ENCODE measurements around the gene ZNF804B.

DNA sequence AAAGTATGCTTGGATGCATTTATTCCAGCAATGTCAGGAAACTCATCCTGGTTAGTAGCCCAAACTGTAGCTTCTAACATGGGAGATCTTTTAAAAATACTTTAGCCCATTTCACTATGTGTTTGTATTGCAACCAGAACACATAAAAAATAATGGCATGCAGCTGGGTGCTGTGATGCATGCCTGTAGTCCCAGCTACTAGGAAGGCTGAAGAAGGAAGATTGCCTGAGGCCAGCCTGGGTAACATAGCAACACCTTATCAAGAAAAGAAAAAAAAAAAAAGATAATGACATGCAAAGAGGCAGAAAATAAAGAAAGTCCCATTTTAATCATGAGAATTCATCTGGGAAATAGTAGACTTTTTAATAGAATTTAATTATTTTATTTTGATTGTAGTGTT, 553.1 kb downstream of the ZNF804B start:
- TF ChIP-seq, protein P1, sequence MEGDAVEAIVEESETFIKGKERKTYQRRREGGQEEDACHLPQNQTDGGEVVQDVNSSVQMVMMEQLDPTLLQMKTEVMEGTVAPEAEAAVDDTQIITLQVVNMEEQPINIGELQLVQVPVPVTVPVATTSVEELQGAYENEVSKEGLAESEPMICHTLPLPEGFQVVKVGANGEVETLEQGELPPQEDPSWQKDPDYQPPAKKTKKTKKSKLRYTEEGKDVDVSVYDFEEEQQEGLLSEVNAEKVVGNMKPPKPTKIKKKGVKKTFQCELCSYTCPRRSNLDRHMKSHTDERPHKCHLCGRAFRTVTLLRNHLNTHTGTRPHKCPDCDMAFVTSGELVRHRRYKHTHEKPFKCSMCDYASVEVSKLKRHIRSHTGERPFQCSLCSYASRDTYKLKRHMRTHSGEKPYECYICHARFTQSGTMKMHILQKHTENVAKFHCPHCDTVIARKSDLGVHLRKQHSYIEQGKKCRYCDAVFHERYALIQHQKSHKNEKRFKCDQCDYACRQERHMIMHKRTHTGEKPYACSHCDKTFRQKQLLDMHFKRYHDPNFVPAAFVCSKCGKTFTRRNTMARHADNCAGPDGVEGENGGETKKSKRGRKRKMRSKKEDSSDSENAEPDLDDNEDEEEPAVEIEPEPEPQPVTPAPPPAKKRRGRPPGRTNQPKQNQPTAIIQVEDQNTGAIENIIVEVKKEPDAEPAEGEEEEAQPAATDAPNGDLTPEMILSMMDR (IDR thresholded peaks at IDR 0.05) = no peak
- TF ChIP-seq POLR2A (IDR thresholded peaks at IDR 0.05) = no peak

Data from esophagus squamous epithelium (tissue), 4 donors.